Activated CD4-positive, alpha-beta memory T cell treated with anti-CD3 and anti-CD28 coated beads for 36 hours (primary cell): ENCODE measurements around the gene OR4C13. TPM values are rescaled to one million over a fixed set of nuclear protein-coding genes. Genes with fewer than 3 reads are reported as not detected.
"Not testable (repeated sequence)": the region's sequence is repeated elsewhere in the genome, so short reads cannot be mapped to it uniquely, and the experiment has no call there.

ENCODE experiments used
- CTCF ChIA-PET: fragments of 350-600 bp; sonication (Branson Sonifier 250); formaldehyde crosslinking; loops from one replicate; lab custom pipeline; 2021; ENCODE audit warnings: antibody characterized with exemption, inconsistent platforms; lab: Charles Lee
- POLR2A ChIA-PET: fragments of 350-600 bp; sonication (Branson Sonifier 250); formaldehyde crosslinking; loops from one replicate; lab custom pipeline; 2021; ENCODE audit warnings: antibody characterized with exemption; lab: Charles Lee
- DNase-seq: peaks from one replicate; pipeline ENCODE4 v3.0.0-alpha.2; 2020
- H3K27ac Mint-ChIP-seq: one replicate; pipeline ENCODE4 v1.8.0; 2021; ENCODE audit warnings: mixed read lengths
- H3K27me3 Mint-ChIP-seq: one replicate; pipeline ENCODE4 v1.8.0; 2021; ENCODE audit warnings: mixed read lengths
- H3K36me3 Mint-ChIP-seq: one replicate; pipeline ENCODE4 v1.8.0; 2021; ENCODE audit warnings: mixed read lengths
- H3K4me1 Mint-ChIP-seq: one replicate; pipeline ENCODE4 v1.8.0; 2021; ENCODE audit warnings: low read depth, mixed read lengths
- H3K4me3 Mint-ChIP-seq: one replicate; pipeline ENCODE4 v1.8.0; 2021; ENCODE audit warnings: mild to moderate bottlenecking, mixed read lengths
- H3K9me3 Mint-ChIP-seq: one replicate; pipeline ENCODE4 v1.8.0; 2021; ENCODE audit warnings: mixed read lengths
- intact Hi-C: fragments of 100-400 bp; cut with micrococcal nuclease; formaldehyde crosslinking; loops from one replicate; pipeline ENCODE4 v1.15.1; 2023
- total RNA-seq, 2 experiments: library from RNA; stranded (reverse); gene quantifications; one replicate each; pipeline ENCODE4 v1.2.3, GENCODE V29; 2021

Gene OR4C13
- not detected for total RNA-seq

DNA sequence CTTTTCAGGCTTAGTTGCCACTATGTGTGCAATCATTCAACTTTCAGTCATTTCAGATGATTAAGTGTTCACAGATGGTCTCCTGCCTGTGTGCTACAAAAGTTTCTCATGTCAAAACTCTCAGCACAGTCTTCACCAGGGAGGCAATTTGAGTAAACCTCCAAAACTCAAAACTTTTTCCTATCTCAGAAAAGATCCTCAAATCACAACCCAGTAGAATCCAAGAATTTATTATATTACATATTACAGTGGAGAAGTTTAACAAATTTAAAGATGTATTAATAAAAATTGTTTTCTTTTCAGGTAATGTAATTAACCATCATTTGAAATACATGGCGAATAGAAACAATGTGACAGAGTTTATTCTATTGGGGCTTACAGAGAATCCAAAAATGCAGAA is at the start of gene OR4C13:
OR4C13 (plus strand) TSS at position 301 of the 400 bp plus-strand sequence; CDS start at position 333, 32 bp downstream.
- H3K27ac Mint-ChIP-seq, result no peak within 1 kb of the TSS
- no peaks in the 10 kb centered on the region for H3K36me3 Mint-ChIP-seq
- POLR2A ChIA-PET, result no interaction called here
- no peaks in the 10 kb centered on the region for H3K27me3 Mint-ChIP-seq
- intact Hi-C loops, result no loop called here
- DNase-seq, result no peak
- no peaks in the 10 kb centered on the region for H3K4me1 Mint-ChIP-seq
- no peak within 1 kb of the TSS for H3K4me3 Mint-ChIP-seq
- CTCF ChIA-PET, result no interaction called here
- H3K9me3 Mint-ChIP-seq, result peaks cover 9% of the 10 kb centered on the region

- H3K27ac Mint-ChIP-seq, intact Hi-C loops, CTCF ChIA-PET, DNase-seq, POLR2A ChIA-PET, H3K36me3 Mint-ChIP-seq, H3K4me3 Mint-ChIP-seq, H3K27me3 Mint-ChIP-seq, H3K4me1 Mint-ChIP-seq: not testable (repeated sequence)
- peaks cover 12% of the 10 kb centered on the region for H3K9me3 Mint-ChIP-seq
Observed at GRCh38 chr11:49911516-49911915, 40.7 kb upstream of the OR4C13 start.

DNA sequence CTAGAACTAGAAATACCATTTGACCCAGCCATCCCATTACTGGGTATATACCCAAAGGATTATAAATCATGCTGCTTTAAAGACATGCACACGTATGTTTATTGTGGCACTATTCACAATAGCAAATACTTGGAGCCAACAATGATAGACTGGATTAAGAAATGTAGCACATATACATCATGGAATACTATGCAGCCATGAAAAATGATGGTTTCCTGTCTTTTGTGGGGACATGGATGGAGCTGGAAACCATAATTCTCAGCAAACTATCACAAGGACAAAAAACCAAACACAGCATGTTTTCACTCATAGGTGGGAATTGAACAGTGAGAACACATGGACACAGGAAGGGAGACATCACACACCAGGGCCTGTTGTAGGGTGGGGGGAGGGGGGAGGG is 3.5 kb upstream of the OR4C13 start:
- H3K4me3 Mint-ChIP-seq, H3K36me3 Mint-ChIP-seq, H3K27me3 Mint-ChIP-seq, POLR2A ChIA-PET, intact Hi-C loops, DNase-seq, H3K27ac Mint-ChIP-seq, CTCF ChIA-PET, H3K4me1 Mint-ChIP-seq: not testable (repeated sequence)
- peaks cover 21% of the 10 kb centered on the region for H3K9me3 Mint-ChIP-seq

DNA sequence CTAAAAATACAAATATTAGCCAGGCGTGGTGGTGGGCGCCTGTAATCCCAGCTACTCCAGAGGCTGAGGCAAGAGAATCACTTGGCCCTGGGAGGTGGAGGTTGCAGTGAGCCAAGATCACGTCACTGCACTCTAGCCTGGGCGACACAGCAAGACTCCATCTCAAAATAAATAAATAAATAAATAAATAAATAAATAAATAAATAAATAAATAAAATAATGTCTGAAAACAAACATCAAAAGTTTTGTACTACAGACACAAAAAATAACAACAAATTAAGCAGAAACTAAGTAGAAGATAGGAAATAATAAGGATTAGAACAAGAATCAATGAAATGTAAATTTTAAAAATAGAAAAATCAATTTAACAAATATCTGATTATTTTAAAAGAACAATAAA is 21.2 kb downstream of the OR4C13 start:
- H3K36me3 Mint-ChIP-seq, H3K9me3 Mint-ChIP-seq, H3K4me1 Mint-ChIP-seq, H3K4me3 Mint-ChIP-seq, DNase-seq, CTCF ChIA-PET, POLR2A ChIA-PET, intact Hi-C loops, H3K27me3 Mint-ChIP-seq, H3K27ac Mint-ChIP-seq: not testable (repeated sequence)

- H3K4me3 Mint-ChIP-seq, H3K36me3 Mint-ChIP-seq, H3K27ac Mint-ChIP-seq, POLR2A ChIA-PET, H3K9me3 Mint-ChIP-seq, CTCF ChIA-PET, DNase-seq, H3K27me3 Mint-ChIP-seq, H3K4me1 Mint-ChIP-seq, intact Hi-C loops: not testable (repeated sequence)
Observed at GRCh38 chr11:49982435-49982834, 30.2 kb downstream of the OR4C13 start, which contains the start of gene OR4C12. Gene OR4C12, minus strand, starts transcription at chr11:49982535. Its CDS starts 34 bp downstream, at chr11:49982501.

DNA sequence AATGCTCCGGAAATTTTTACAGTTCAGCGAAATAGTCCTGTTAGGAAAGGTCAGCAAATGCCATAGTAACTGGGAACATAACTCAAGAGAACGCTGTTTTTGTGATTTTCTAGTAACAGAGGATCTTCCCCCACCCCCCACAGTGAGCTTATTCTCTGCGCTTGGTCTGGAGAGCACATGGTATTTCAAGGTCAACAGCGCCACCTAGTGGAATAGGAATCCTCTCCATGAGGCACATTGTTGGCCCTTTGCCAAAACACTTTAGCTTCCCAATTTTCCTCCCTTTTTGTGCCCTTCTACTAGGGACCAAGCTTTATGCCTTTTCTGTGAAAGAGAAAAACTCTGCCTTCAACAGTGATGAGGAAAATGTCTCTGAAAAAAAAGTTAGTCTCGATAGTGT is 43.4 kb downstream of the OR4C13 start:
- no peaks in the 10 kb centered on the region for H3K36me3 Mint-ChIP-seq
- DNase-seq, result peak; percentile 33
- intact Hi-C loops, result no loop called here
- H3K9me3 Mint-ChIP-seq, result peaks cover 5% of the 10 kb centered on the region
- no peak overlapping the region for H3K27ac Mint-ChIP-seq
- ChIA-PET CTCF (interaction anchor here (0.5 to 1.3 kb wide), 3 partner anchors 20 to 1688 kb away, joined by 3 to 4 read pairs (median 3); no protein-coding TSS in a partner anchor), POLR2A (no interaction called here)
- no peaks in the 10 kb centered on the region for H3K27me3 Mint-ChIP-seq
- H3K4me1 Mint-ChIP-seq, result no peaks in the 10 kb centered on the region
- no peak overlapping the region for H3K4me3 Mint-ChIP-seq

Other genes with a start within 250 kb of the OR4C13 start
- gene OR4C12, start 30.1 kb downstream of the OR4C13 start, total RNA-seq, result not detected
- not detected for gene OR4C45, start 80.5 kb downstream of the OR4C13 start, total RNA-seq